Upper lobe of right lung (tissue), 1 donor: ENCODE results near the gene CLIP3. TPM values are rescaled to one million over a fixed set of nuclear protein-coding genes. Genes with fewer than 3 reads are reported as not detected.
A peak's percentile ranks its signal among the peaks of the same experiment; 100 is the strongest.
"Not testable (repeated sequence)": the region's sequence is repeated elsewhere in the genome, so short reads cannot be mapped to it uniquely, and the experiment has no call there.

Experiments
- ATAC-seq: fragments of 200-7000 bp; cut with Tn5 transposase; one replicate; pipeline ENCODE4 v1.9.1; 2020; ENCODE audit warnings: mild to moderate bottlenecking, moderate library complexity
- DNase-seq: peaks from one replicate; pipeline ENCODE4 v3.0.0-alpha.2; 2020
- H3K27ac ChIP-seq: fragments of 200-600 bp; one replicate; pipeline ENCODE4 v1.8.0; 2022
- H3K27me3 ChIP-seq: fragments of 200-600 bp; one replicate; pipeline ENCODE4 v1.8.0; 2022; ENCODE audit warnings: mild to moderate bottlenecking
- H3K36me3 ChIP-seq: fragments of 200-600 bp; one replicate; pipeline ENCODE4 v1.8.0; 2022
- H3K4me1 ChIP-seq: fragments of 200-600 bp; one replicate; pipeline ENCODE4 v1.8.0; 2022
- H3K4me3 ChIP-seq: fragments of 200-600 bp; one replicate; pipeline ENCODE4 v1.8.0; 2022; ENCODE audit warnings: mild to moderate bottlenecking
- H3K9me3 ChIP-seq: fragments of 200-600 bp; one replicate; pipeline ENCODE4 v1.8.0; 2022
- intact Hi-C: fragments of 100-400 bp; cut with DNase I; formaldehyde crosslinking; loops from one replicate; pipeline ENCODE4 v1.11.0; 2022
- total RNA-seq: library from RNA; stranded (reverse); fragmentation: NEBNext Ultra II Directional; extraction: Animal tissue kit (Norgen Biotek cat#: 25700); gene quantifications from one replicate; pipeline ENCODE4 v1.2.1, GENCODE V29; 2021
- TF ChIP-seq, protein P1 (sequence below): fragments of 200-600 bp; IDR thresholded peaks from one replicate; pipeline ENCODE4 v1.8.0; 2022; ENCODE audit warnings: antibody characterized with exemption
- donor health status: DM: no; HTN: yes; CAD: no; lungs with severe emphysema.

The CLIP3 gene
- total RNA-seq, 1 donor from 2014 or later = 10.5 TPM

DNA sequence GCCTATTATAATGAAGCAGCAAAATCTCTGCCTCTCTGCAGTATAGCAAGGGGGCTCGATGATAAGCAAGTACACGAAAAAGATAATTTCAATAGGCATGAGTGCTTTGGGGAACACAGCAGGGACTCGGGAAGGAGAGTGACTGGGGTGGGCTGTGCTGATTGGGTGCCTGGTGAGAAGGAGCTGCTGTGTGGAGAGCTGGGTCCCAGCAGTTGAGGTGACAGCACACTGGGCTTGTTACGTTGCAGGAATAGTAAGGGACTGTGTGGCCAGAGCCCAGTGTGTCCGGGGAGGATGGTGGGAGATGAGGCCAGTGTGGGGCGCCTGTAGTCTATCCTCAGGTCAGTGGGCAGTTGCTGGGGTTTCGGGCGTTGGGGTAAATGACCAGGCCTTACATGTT, 39.4 kb upstream of the CLIP3 start:
- no peak for ATAC-seq
- intact Hi-C loops = no loop called here

DNA sequence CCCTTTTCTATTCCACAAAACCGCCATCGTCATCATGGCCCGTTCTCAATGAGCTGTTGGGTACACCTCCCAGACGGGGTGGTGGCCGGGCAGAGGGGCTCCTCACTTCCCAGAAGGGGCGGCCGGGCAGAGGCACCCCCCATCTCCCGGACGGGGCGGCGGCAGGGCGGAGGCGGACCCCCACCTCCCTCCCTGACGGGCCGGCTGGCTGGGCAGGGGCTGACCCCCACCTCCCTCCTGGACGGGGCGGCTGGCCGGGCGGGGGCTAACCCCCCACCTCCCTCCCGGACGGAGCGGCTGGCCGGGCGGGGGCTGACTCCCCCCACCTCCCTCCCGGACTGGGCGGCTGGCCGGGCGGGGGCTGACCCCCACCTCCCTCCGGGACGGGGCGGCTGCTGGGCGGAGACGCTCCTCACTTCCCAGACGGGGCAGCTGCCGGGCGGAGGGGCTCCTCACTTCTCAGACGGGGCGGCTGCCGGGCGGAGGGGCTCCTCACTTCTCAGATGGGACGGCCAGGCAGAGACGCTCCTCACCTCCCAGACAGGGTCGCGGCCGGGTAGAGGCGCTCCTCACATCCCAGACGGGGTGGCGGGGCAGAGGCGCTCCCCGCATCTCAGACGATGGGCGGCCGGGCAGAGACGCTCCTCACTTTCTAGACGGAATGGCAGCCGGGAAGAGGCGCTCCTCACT, 36.3 kb upstream of the CLIP3 start:
- DNase-seq, H3K27ac ChIP-seq, H3K4me3 ChIP-seq, intact Hi-C loops, H3K36me3 ChIP-seq, H3K4me1 ChIP-seq, H3K27me3 ChIP-seq, H3K9me3 ChIP-seq, ATAC-seq: not testable (repeated sequence)

More for the DNA sequence above, 39.4 kb upstream of the CLIP3 start:
- TF ChIP-seq, protein P1, sequence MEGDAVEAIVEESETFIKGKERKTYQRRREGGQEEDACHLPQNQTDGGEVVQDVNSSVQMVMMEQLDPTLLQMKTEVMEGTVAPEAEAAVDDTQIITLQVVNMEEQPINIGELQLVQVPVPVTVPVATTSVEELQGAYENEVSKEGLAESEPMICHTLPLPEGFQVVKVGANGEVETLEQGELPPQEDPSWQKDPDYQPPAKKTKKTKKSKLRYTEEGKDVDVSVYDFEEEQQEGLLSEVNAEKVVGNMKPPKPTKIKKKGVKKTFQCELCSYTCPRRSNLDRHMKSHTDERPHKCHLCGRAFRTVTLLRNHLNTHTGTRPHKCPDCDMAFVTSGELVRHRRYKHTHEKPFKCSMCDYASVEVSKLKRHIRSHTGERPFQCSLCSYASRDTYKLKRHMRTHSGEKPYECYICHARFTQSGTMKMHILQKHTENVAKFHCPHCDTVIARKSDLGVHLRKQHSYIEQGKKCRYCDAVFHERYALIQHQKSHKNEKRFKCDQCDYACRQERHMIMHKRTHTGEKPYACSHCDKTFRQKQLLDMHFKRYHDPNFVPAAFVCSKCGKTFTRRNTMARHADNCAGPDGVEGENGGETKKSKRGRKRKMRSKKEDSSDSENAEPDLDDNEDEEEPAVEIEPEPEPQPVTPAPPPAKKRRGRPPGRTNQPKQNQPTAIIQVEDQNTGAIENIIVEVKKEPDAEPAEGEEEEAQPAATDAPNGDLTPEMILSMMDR = no peak
- Histone ChIP-seq H3K4me1 (no peaks in the 10 kb centered on the region), H3K36me3 (no peaks in the 10 kb centered on the region), H3K27ac (no peak overlapping the region), H3K4me3 (no peak overlapping the region), H3K9me3 (no peaks in the 10 kb centered on the region), H3K27me3 (no peaks in the 10 kb centered on the region)
- DNase-seq = no peak

DNA sequence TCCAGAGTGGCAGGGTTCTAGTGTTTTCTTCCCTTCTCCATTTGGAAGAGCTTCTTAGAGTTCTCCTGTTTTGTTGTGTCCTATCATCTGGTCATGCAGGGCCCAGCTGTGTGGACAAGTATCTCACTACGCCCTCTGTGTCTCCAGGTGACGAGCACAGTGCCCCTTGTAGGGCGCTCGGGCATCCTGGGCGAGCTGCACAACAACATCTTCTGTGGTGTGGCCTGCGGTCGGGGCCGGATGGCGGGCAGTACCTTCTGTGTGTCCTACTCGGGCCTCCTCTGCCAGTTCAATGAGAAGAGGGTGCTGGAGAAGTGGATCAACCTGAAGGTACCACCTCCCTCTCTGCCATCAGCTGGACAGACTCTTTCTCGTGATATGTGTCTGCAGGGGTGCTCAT, 35.0 kb upstream of the CLIP3 start:
- Histone ChIP-seq H3K27me3 (no peaks in the 10 kb centered on the region), H3K4me1 (no peaks in the 10 kb centered on the region), H3K9me3 (no peaks in the 10 kb centered on the region), H3K4me3 (no peak overlapping the region), H3K27ac (no peak overlapping the region), H3K36me3 (no peaks in the 10 kb centered on the region)
- intact Hi-C loops = no loop called here
- DNase-seq (no peak), ATAC-seq (no peak)
- TF ChIP-seq, protein P1 = no peak

DNA sequence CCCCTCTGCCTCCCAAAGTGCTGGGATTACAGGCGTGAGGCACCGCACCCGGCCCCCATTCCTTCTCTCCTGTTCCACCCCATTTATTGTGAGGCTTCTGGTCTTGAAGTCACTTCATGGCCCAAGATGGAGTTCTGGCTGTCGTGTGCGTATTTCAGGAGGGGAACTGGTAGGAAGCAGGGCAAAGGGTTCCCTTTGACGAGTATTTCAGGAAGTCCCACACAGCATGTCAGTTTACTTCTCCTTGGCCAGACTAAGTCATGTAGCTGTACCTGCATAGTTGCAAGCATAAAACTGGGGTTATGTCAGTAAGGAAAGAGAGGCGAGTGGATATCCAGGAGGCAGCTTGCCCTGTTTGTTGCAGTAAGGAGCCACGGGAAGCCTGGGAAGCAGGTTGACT, 32.2 kb upstream of the CLIP3 start:
- Histone ChIP-seq H3K9me3 (no peaks in the 10 kb centered on the region), H3K4me1 (no peaks in the 10 kb centered on the region), H3K27me3 (no peaks in the 10 kb centered on the region), H3K4me3 (no peak overlapping the region), H3K36me3 (no peaks in the 10 kb centered on the region), H3K27ac (no peak overlapping the region)
- ATAC-seq (peak; percentile 67), DNase-seq (no peak)
- intact Hi-C loops = no loop called here
- TF ChIP-seq, protein P1 = no peak

DNA sequence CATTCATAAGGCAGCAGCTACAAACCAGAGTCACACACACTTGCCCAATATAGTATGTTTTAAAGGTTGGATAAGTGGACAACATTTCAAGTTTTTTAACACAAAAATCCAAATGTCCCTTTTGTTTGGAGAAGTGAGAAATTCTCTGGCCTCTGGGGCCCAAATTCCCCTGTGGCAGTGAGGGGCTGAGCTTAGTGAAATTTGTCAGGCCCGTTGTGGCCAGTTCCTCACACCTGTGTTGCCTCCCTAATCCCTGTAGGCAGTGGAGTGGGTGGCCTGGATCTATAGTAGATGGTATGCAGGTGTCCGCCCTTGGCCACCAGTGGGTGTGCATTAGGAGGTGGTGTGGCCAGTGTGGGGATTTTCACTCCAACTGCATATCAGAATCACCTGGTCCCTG, 28.7 kb upstream of the CLIP3 start:
- DNase-seq = no peak
- Histone ChIP-seq H3K27me3 (no peaks in the 10 kb centered on the region), H3K36me3 (no peaks in the 10 kb centered on the region), H3K27ac (no peak overlapping the region), H3K4me3 (no peak overlapping the region), H3K9me3 (no peaks in the 10 kb centered on the region), H3K4me1 (no peaks in the 10 kb centered on the region)
- intact Hi-C loops = no loop called here
- TF ChIP-seq, protein P1 = no peak
- no peak for ATAC-seq

DNA sequence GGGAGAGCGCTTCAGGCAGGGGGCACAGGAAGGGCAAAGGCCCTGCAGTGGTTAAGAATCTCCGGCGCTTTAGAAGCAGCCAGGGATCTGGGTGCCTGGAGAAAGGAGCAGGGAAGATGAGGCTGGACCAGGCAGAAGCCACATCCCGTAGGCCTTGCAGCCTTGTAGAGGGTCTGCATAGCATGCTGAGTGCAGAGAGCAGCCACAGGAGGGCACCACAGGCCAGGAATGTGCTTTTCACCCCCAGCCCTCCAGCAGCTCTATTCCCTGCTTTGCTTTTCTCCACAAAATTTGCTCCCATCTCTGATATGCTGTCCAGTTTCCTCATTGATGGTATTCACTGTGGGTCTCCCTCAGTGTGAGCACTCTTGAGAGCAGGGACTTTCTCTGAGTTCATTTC, 27.8 kb upstream of the CLIP3 start:
- Histone ChIP-seq H3K27me3 (no peaks in the 10 kb centered on the region), H3K36me3 (no peaks in the 10 kb centered on the region), H3K4me1 (peaks cover under 1% of the 10 kb centered on the region), H3K27ac (no peak overlapping the region), H3K9me3 (no peaks in the 10 kb centered on the region), H3K4me3 (no peak overlapping the region)
- ATAC-seq = peak; percentile 80
- DNase-seq = no peak
- intact Hi-C loops = no loop called here
- TF ChIP-seq, protein P1 = peak; percentile 44
